Stimulated activated naive CD4-positive, alpha-beta T cell treated with Interleukin-2 at 50 U/mL for 16 hours (primary cell): ENCODE results near the gene NSMF.
A peak's percentile ranks its signal among the peaks of the same experiment; 100 is the strongest.

ENCODE experiments used
- DNase-seq: peaks from one replicate; lab custom pipeline; 2025; lab: John Stamatoyannopoulos, UW

Gene NSMF

GRCh38 chr9:137430723-137431415 lies 28.3 kb downstream of the NSMF start:
- no peak for DNase-seq

- no peak for DNase-seq
Measured at GRCh38 chr9:137429974-137430722, 29.0 kb downstream of the NSMF start.

GRCh38 chr9:137429546-137429890 lies 29.6 kb downstream of the NSMF start:
- no peak for DNase-seq

GRCh38 chr9:137428841-137429545 lies 30.1 kb downstream of the NSMF start:
- no peak for DNase-seq

DNA sequence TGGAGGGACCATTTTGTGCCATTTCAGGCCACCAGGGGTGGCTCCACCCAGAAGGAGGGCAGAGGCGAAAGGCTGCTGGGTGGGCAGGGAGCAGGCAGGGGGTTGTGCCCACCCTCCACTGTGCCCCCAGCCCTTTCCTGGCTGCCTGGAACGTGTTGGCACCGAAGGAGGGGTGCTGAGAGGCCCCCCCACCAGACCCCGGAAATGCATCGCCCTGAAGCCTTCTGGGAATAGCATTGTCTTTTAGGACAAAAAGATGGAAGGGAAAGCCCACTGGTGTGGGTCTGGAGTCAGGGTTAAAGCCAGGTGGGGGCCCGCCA lies 30.9 kb downstream of the NSMF start:
- DNase-seq: no peak

- no peak for DNase-seq
Measured at GRCh38 chr9:137427454-137428310, 31.5 kb downstream of the NSMF start.

GRCh38 chr9:137426018-137426681 lies 33.0 kb downstream of the NSMF start:
- DNase-seq: no peak

- DNase-seq: no peak
Measured at GRCh38 chr9:137423514-137424291, 35.4 kb downstream of the NSMF start.

GRCh38 chr9:137422604-137423513 lies 36.3 kb downstream of the NSMF start, which contains the start of the genes EXD3 and NOXA1:
Gene EXD3, minus strand, starts transcription at chr9:137423162. Its CDS starts 27,805 bp downstream, at chr9:137395357.
Gene NOXA1, plus strand, starts transcription at chr9:137423393. Its CDS starts 137 bp downstream, at chr9:137423530.
- peak; percentile 90 for DNase-seq

DNA sequence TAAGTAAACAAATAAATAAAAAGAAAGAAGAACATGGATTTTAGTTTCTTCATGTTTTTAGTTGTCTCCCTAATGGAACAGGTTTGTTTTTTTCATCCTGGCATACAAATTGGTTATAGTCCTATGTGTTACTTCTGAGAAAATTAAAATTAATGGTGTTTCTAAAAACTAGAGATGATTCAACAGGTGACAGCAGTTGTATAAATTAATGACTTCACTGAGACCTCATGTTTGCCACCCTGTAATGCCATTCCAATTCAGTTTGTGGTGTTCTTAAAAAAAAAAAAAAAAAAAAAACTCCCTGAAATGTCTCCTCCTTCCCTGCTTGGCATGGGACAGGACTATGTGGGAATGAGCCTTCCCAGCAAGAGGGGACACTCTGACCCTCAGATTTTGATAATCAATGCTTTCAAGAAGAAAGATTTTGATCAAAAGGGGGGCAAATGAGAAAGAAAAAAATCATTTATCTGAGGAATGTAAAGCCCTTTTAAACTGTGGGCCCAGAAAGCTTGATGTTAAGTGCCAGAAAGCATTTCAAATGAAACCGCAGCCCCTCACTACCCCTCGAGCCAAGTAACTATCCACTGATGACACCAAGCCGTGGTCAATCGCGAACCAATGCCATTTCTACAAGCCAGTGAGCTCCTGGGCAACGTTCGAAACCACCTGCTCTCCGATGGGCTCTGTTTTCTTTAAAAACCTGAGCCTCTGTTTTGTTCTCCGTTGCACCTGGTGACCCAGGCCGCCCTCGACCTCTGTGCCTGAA lies 37.1 kb downstream of the NSMF start:
- no peak for DNase-seq

DNA sequence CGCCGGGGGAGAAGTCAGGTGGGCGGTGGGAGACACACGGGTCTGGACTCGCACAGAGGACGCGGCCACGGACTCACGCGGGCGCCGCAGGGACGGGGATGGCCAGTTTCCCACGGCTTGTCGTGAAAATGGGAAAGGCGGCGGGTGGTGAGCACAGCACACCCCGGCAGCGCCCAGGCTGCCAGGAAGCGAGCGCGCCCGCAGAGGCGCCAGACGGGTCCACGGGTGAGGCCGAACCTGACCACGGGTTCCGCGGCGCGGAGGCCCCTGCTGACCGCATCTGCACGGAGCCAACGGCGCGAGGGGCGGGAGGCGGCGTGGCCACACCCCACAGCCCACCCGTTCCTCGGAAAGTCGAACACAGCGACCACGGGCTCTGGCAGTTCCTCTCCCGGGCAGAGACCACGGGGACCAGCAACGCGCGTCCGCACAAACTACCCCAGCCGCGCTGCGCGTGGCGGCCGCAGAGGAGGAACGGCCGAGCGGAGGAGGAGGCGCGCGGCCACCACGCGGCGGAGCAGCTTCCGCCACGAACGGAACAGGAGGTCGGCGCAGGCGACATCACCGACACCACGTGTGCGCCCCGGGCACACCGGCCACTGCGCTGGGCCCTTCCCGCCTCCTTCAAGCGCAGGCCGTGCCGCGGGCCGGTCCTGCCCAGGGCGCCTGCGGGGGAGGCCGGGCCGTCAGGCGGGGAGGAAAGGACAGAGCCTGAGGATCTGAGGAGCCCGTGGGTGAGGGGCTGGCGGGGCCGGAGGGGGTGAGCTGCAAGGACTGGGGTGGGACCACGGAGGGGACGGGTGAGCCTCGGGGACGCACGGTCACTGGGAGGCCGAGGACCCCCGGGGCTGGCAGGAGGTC lies 41.7 kb downstream of the NSMF start:
- DNase-seq: no peak

DNA sequence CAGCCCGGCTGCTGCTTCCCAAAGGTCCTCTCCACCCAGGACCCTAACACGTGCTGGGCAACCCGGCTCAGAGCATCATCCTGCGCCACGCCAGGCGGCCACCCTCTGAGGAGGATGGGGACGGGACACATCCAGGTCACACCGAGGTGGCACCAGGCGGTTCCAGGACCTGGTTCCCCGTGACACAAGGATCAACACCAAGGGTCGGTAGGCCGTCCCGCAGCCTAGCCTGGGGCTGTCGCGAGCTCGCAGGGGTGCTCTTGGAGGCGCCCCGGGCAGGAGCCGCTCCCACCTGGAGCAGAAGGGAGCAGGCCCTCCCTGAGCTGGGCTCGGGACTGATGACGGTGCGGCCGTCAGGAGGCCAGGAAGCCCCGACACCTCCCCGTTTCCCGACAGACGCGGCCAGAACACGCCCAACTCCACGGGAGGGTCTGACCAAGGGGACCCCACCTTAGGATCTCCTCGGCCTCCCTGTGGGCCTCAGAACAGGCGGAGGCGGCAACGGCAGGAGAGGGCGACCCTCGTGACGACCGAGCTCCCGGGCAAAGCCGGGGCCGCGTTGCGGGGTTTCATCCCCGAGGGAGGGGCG lies 42.5 kb downstream of the NSMF start:
- DNase-seq: no peak

DNA sequence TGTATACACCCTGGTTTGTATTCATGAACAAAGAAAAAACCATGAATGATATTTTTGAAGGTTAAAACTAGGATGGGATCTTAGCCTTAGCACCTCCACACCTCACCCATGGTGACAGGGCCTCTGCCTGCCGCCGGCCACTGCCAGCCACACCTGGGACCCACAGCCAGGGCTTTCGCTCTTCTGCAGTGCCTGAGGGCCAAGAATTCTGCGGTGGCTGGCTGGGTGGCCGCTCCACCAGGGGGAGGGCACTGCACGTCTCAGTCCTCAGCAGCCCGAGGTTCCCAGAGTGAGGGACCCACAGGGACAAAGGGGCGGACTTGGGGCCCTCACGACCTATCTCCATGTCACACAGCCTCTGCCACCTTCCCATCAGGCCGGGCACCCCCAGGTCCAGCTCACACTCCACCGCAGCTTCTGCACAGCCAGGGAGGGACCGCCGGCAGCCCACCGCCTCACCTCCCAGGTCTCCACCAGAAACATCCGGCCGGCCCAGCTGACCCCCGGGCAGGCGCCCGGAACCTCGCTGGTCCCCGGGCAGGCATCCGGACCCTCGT lies 43.0 kb downstream of the NSMF start:
- no peak for DNase-seq

- DNase-seq: no peak
Measured at GRCh38 chr9:137415451-137415850, 43.7 kb downstream of the NSMF start.

DNA sequence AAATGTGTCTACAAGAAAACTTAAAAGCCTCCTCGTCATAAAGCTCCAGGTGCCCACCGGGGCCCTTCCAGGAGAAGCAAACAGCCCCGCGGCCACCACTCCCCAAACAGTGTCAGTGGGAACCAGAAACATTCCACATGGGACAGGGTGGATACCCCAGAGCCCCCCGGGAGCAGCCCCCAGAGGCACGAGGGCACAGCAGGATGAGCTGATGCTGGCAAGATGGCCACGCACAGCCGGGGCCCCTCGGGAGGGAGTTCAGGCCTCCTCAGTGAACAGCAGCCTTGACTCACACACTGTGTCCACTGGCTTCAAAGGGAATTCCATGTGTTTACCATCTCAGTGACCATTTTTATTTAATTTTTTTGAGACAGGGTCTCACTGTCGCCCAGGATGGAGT lies 46.7 kb downstream of the NSMF start:
- no peak for DNase-seq

- peak; percentile 20 for DNase-seq
Measured at GRCh38 chr9:137411645-137412380, 47.3 kb downstream of the NSMF start.

- DNase-seq: no peak
Measured at GRCh38 chr9:137411260-137411644, 47.9 kb downstream of the NSMF start.
